HEK293T (cell line): Measurements from ENCODE around the gene JTB.

Source experiments
- CTCF ChIA-PET: fragments of 350-600 bp; formaldehyde crosslinking; extraction: SDS; loops from one replicate; lab custom pipeline; 2021; ENCODE audit warnings: antibody characterized with exemption, inconsistent platforms; lab: Yijun Ruan, JAX
- POLR2A ChIA-PET: fragments of 350-600 bp; formaldehyde crosslinking; extraction: SDS; loops from one replicate; lab custom pipeline; 2020; ENCODE audit warnings: antibody characterized with exemption, inconsistent platforms; lab: Yijun Ruan, JAX
- DNase-seq: peaks from one replicate; pipeline ENCODE4 v3.0.0; 2012; ENCODE audit warnings: mixed read lengths; ENCODE audit errors: extremely low spot score
- ARNT ChIP-seq: fragments of 450-650 bp; IDR thresholded peaks from 2 replicates; pipeline ENCODE4 v1.6.1; 2017; ENCODE audit warnings: mild to moderate bottlenecking
- BHLHE40 ChIP-seq: fragments of 450-650 bp; IDR thresholded peaks from 2 replicates; pipeline ENCODE4 v1.6.1; 2016; ENCODE audit warnings: mild to moderate bottlenecking, moderate library complexity, borderline replicate concordance
- CTBP1 ChIP-seq: fragments of 450-650 bp; IDR thresholded peaks from 2 replicates; pipeline ENCODE4 v1.6.1; 2016; ENCODE audit warnings: borderline replicate concordance
- ELF4 ChIP-seq: fragments of 450-650 bp; IDR thresholded peaks from 2 replicates; pipeline ENCODE4 v1.6.1; 2017; ENCODE audit warnings: antibody characterized with exemption
- FOXA1 ChIP-seq: fragments of 450-650 bp; IDR thresholded peaks from 2 replicates; pipeline ENCODE4 v1.6.1; 2016; ENCODE audit warnings: mild to moderate bottlenecking
- FOXK2 ChIP-seq: fragments of 450-650 bp; IDR thresholded peaks from 2 replicates; pipeline ENCODE4 v1.6.1; 2016; ENCODE audit warnings: mild to moderate bottlenecking
- FOXM1 ChIP-seq: fragments of 450-650 bp; IDR thresholded peaks from 2 replicates; pipeline ENCODE4 v1.6.1; 2017; ENCODE audit warnings: mild to moderate bottlenecking, borderline replicate concordance
- HDGF ChIP-seq: fragments of 450-650 bp; IDR thresholded peaks from 2 replicates; pipeline ENCODE4 v1.6.1; 2017; ENCODE audit warnings: antibody characterized with exemption, borderline replicate concordance
- L3MBTL2 ChIP-seq: fragments of 450-650 bp; conservative IDR thresholded peaks from 2 replicates; pipeline ENCODE4 v1.6.1; 2016; ENCODE audit warnings: mild to moderate bottlenecking
- LEF1 ChIP-seq: fragments of 450-650 bp; IDR thresholded peaks from 2 replicates; pipeline ENCODE4 v1.6.1; 2017; ENCODE audit warnings: mild to moderate bottlenecking, borderline replicate concordance
- NFRKB ChIP-seq: fragments of 450-650 bp; IDR thresholded peaks from 2 replicates; pipeline ENCODE4 v1.6.1; 2016; ENCODE audit warnings: mild to moderate bottlenecking, moderate library complexity
- PKNOX1 ChIP-seq: fragments of 450-650 bp; IDR thresholded peaks from 2 replicates; pipeline ENCODE4 v1.6.1; 2016
- SP1 ChIP-seq: fragments of 450-650 bp; IDR thresholded peaks from 2 replicates; pipeline ENCODE4 v1.6.1; 2017
- SUZ12 ChIP-seq: fragments of 450-650 bp; IDR thresholded peaks from 2 replicates; pipeline ENCODE4 v1.6.1; 2016; ENCODE audit warnings: mild to moderate bottlenecking
- TARDBP ChIP-seq: fragments of 450-650 bp; IDR thresholded peaks from 2 replicates; pipeline ENCODE4 v1.6.1; 2016
- ZNF384 ChIP-seq: fragments of 450-650 bp; IDR thresholded peaks from 2 replicates; pipeline ENCODE4 v1.6.1; 2016

JTB gene

GRCh38 chr1:153944827-153945117 is 32.7 kb downstream of the JTB start:
- CTCF ChIA-PET = no interaction called here
- no peak for TF ChIP-seq ELF4
- TF ChIP-seq FOXA1 = no peak
- TF ChIP-seq SP1 = no peak
- TF ChIP-seq CTBP1 = no peak
- no peak for TF ChIP-seq L3MBTL2
- TF ChIP-seq ZNF384 = no peak
- no peak for DNase-seq
- POLR2A ChIA-PET = interaction anchor here (0.6 to 5.1 kb wide), 9 partner anchors 14 to 161 kb away, joined by 4 to 47 read pairs (median 10); partner anchors contain the start of genes CREB3L4, CRTC2, GATAD2B and JTB

- POLR2A ChIA-PET = interaction anchor here (0.6 to 5.1 kb wide), 10 partner anchors 9 to 161 kb away, joined by 3 to 47 read pairs (median 7); partner anchors contain the start of genes CREB3L4, GATAD2B, JTB and SLC39A1
- TF ChIP-seq BHLHE40 = no peak
- TF ChIP-seq TARDBP = 0 out of 2 replicates have a peak, but pooled peaks have one; percentile 60
- TF ChIP-seq FOXK2 = no peak
- no peak for TF ChIP-seq FOXA1
- 0 out of 2 replicates have a peak, but pooled peaks have one; percentile 24 for TF ChIP-seq FOXM1
- CTCF ChIA-PET = interaction anchor here (1.1 kb wide), 1 partner anchor 42 kb away, joined by 6 read pairs; the partner anchor contains the start of gene RAB13
- DNase-seq = no peak
These were observed 33.3 kb downstream of the JTB start for GRCh38 chr1:153944005-153944826.

GRCh38 chr1:153942766-153943549 is 34.5 kb downstream of the JTB start:
- no peak for TF ChIP-seq ELF4
- no peak for TF ChIP-seq BHLHE40
- no peak for TF ChIP-seq TARDBP
- no peak for TF ChIP-seq L3MBTL2
- TF ChIP-seq PKNOX1 = no peak
- no peak for TF ChIP-seq LEF1
- TF ChIP-seq HDGF = no peak
- TF ChIP-seq ZNF384 = no peak
- TF ChIP-seq FOXA1 = no peak
- TF ChIP-seq NFRKB = no peak
- TF ChIP-seq ARNT = no peak
- no peak for TF ChIP-seq FOXM1
- TF ChIP-seq FOXK2 = no peak
- TF ChIP-seq SP1 = no peak
- ChIA-PET POLR2A (interaction anchor here (0.9 to 4.7 kb wide), 4 partner anchors 20 to 35 kb away, joined by 4 to 47 read pairs (median 22); partner anchors contain the start of genes CREB3L4, GATAD2B and JTB), CTCF (interaction anchor here (1.1 kb wide), 1 partner anchor 44 kb away, joined by 6 read pairs; the partner anchor contains the start of gene RAB13)
- DNase-seq = no peak

- ChIA-PET POLR2A (interaction anchor here (0.9 to 1.8 kb wide), 3 partner anchors 19 to 36 kb away, joined by 4 to 5 read pairs (median 5); partner anchors contain the start of genes CREB3L4, GATAD2B and JTB), CTCF (no interaction called here)
- DNase-seq = no peak
- no peak for TF ChIP-seq NFRKB
- TF ChIP-seq FOXA1 = no peak
- no peak for TF ChIP-seq FOXM1
- TF ChIP-seq BHLHE40 = no peak
- TF ChIP-seq TARDBP = no peak
- TF ChIP-seq FOXK2 = no peak
- no peak for TF ChIP-seq CTBP1
- no peak for TF ChIP-seq SUZ12
- no peak for TF ChIP-seq ARNT
- no peak for TF ChIP-seq ELF4
- TF ChIP-seq L3MBTL2 = no peak
These were observed 35.4 kb downstream of the JTB start for GRCh38 chr1:153941826-153942725.

GRCh38 chr1:153940756-153941155 is 36.7 kb downstream of the JTB start:
- ChIA-PET CTCF (interaction anchor here (0.6 kb wide), 1 partner anchor 232 kb away, joined by 3 read pairs; no protein-coding TSS in a partner anchor), POLR2A (interaction anchor here (1.4 to 2.2 kb wide), 4 partner anchors 12 to 26 kb away, joined by 4 to 11 read pairs (median 6); partner anchors contain the start of gene GATAD2B)
- no peak for DNase-seq
- TF ChIP-seq SP1 = no peak
- no peak for TF ChIP-seq ELF4
- no peak for TF ChIP-seq TARDBP
- TF ChIP-seq FOXA1 = no peak
- no peak for TF ChIP-seq FOXK2
- TF ChIP-seq SUZ12 = no peak
- no peak for TF ChIP-seq PKNOX1
- TF ChIP-seq CTBP1 = no peak
- no peak for TF ChIP-seq ARNT
- no peak for TF ChIP-seq L3MBTL2
- no peak for TF ChIP-seq HDGF
- TF ChIP-seq LEF1 = no peak
